Naive thymus-derived CD4-positive, alpha-beta T cell (primary cell): ENCODE data around the gene SAPCD2. TPM values are rescaled to one million over a fixed set of nuclear protein-coding genes. Genes with fewer than 3 reads are reported as not detected.

ENCODE experiments used
- polyA plus RNA-seq, 2 donors: library from polyadenylated mRNA; unstranded; fragments of 300-500 nt; fragmentation: Illumina TruSeq; gene quantifications; one replicate each; pipeline ENCODE4 v1.2.3, GENCODE V29; 2021
- total RNA-seq, 6 experiments: library from RNA in 5 of 6; stranded (reverse) in 5 of 6; gene quantifications; 1 replicate in 5 of 6; 2 replicates in 1 of 6; pipeline ENCODE4 v1.2.3 and lab custom pipeline; 2021 to 2026

SAPCD2 gene
- total and polyA plus RNA-seq, 7 experiments from 2014 or later, result 0.16 to 22.1 (median 0.47) TPM; not detected in 1

Other genes starting within 250 kb of the SAPCD2 start
Only the 30 nearest of the 36 such genes appear.
- gene TRAF2, start 184.0 kb downstream of the SAPCD2 start, total RNA-seq, result 10 to 100 TPM; 14.6 to 72.8 (median 29.6) TPM
- 10 to 100 TPM; 11.9 to 29.1 TPM for gene TRAF2, start 184.0 kb downstream of the SAPCD2 start, polyA plus RNA-seq
- gene FBXW5, start 125.8 kb downstream of the SAPCD2 start, total RNA-seq, result 100 to 1,000 TPM in 1 of 5 experiments, 10 to 100 TPM in 4; 54.3 to 105 (median 94.5) TPM
- 100 to 1,000 TPM in 1 of 2 donors, 10 to 100 TPM in 1; 59.1 to 113 TPM for gene FBXW5, start 125.8 kb downstream of the SAPCD2 start, polyA plus RNA-seq
- 1 to 10 TPM in 3 of 5 experiments, under 1 TPM in 2; 0.77 to 3.6 (median 1.4) TPM for gene C8G, start 125.3 kb downstream of the SAPCD2 start, total RNA-seq
- gene C8G, start 125.3 kb downstream of the SAPCD2 start, polyA plus RNA-seq, result not detected
- 1 to 10 TPM in 4 of 5 experiments, under 1 TPM in 1; 0.89 to 4.9 (median 2.6) TPM for gene LCN12, start 118.3 kb downstream of the SAPCD2 start, total RNA-seq
- gene LCN12, start 118.3 kb downstream of the SAPCD2 start, polyA plus RNA-seq, result not detected
- gene PTGDS, start 93.1 kb downstream of the SAPCD2 start, total RNA-seq, result 10 to 100 TPM in 1 of 5 experiments, 1 to 10 TPM in 3, under 1 TPM in 1; 0.97 to 68.7 (median 4.3) TPM
- gene PTGDS, start 93.1 kb downstream of the SAPCD2 start, polyA plus RNA-seq, result not detected
- gene LCNL1, start 87.6 kb downstream of the SAPCD2 start, total RNA-seq, result 1 to 10 TPM in 1 of 5 experiments, under 1 TPM in 2, not detected in 2; 0.12 to 1.9 (median 0.13) TPM
- gene LCNL1, start 87.6 kb downstream of the SAPCD2 start, polyA plus RNA-seq, result not detected
- 10 to 100 TPM; 54.8 to 78.2 (median 68.0) TPM for gene PAXX, start 78.1 kb downstream of the SAPCD2 start, total RNA-seq
- 10 to 100 TPM; 49.3 to 59.1 TPM for gene PAXX, start 78.1 kb downstream of the SAPCD2 start, polyA plus RNA-seq
- 10 to 100 TPM in 1 of 5 experiments, 1 to 10 TPM in 1, under 1 TPM in 2, not detected in 1; 0.46 to 13.0 (median 1.4) TPM for gene CLIC3, start 74.0 kb downstream of the SAPCD2 start, total RNA-seq
- gene CLIC3, start 74.0 kb downstream of the SAPCD2 start, polyA plus RNA-seq, result under 1 TPM; 0.31 to 0.77 TPM
- 100 to 1,000 TPM in 1 of 5 experiments, 10 to 100 TPM in 4; 18.4 to 112 (median 26.7) TPM for gene ABCA2, start 42.3 kb downstream of the SAPCD2 start, total RNA-seq
- gene ABCA2, start 42.3 kb downstream of the SAPCD2 start, polyA plus RNA-seq, result 1 to 10 TPM; 1.8 to 2.5 TPM
- gene FUT7, start 38.5 kb downstream of the SAPCD2 start, total RNA-seq, result 1 to 10 TPM in 1 of 5 experiments, under 1 TPM in 3, not detected in 1; 0.27 to 4.6 (median 0.50) TPM
- gene FUT7, start 38.5 kb downstream of the SAPCD2 start, polyA plus RNA-seq, result under 1 TPM; 0.06 to 0.25 TPM
- 10 to 100 TPM in 2 of 5 experiments, 1 to 10 TPM in 3; 2.3 to 37.5 (median 7.4) TPM for gene NPDC1, start 24.4 kb downstream of the SAPCD2 start, total RNA-seq
- 1 to 10 TPM in 1 of 2 donors, under 1 TPM in 1; 0.36 to 1.2 TPM for gene NPDC1, start 24.4 kb downstream of the SAPCD2 start, polyA plus RNA-seq
- not detected for gene ENTPD2, start 16.5 kb downstream of the SAPCD2 start, total RNA-seq
- not detected for gene ENTPD2, start 16.5 kb downstream of the SAPCD2 start, polyA plus RNA-seq
- gene UAP1L1, start 7.0 kb upstream of the SAPCD2 start, total RNA-seq, result 10 to 100 TPM; 11.6 to 27.6 (median 15.2) TPM
- 1 to 10 TPM in 1 of 2 donors, under 1 TPM in 1; 0.71 to 1.4 TPM for gene UAP1L1, start 7.0 kb upstream of the SAPCD2 start, polyA plus RNA-seq
- 10 to 100 TPM; 57.3 to 74.2 (median 70.2) TPM for gene MAN1B1, start 16.4 kb upstream of the SAPCD2 start, total RNA-seq
- 10 to 100 TPM; 36.0 to 51.2 TPM for gene MAN1B1, start 16.4 kb upstream of the SAPCD2 start, polyA plus RNA-seq
- gene DPP7, start 44.2 kb upstream of the SAPCD2 start, total RNA-seq, result 100 to 1,000 TPM; 235 to 328 (median 298) TPM
- 100 to 1,000 TPM in 1 of 2 donors, 10 to 100 TPM in 1; 86.9 to 120 TPM for gene DPP7, start 44.2 kb upstream of the SAPCD2 start, polyA plus RNA-seq
- gene GRIN1, start 68.6 kb upstream of the SAPCD2 start, total RNA-seq, result not detected
- not detected for gene GRIN1, start 68.6 kb upstream of the SAPCD2 start, polyA plus RNA-seq
- under 1 TPM in 1 of 5 experiments, not detected in 4; 0.42 TPM for gene LRRC26, start 99.5 kb upstream of the SAPCD2 start, total RNA-seq
- not detected for gene LRRC26, start 99.5 kb upstream of the SAPCD2 start, polyA plus RNA-seq
- not detected for gene TMEM210, start 101.5 kb upstream of the SAPCD2 start, total RNA-seq
- not detected for gene TMEM210, start 101.5 kb upstream of the SAPCD2 start, polyA plus RNA-seq
- 100 to 1,000 TPM in 4 of 5 experiments, 10 to 100 TPM in 1; 77.3 to 147 (median 134) TPM for gene ANAPC2, start 118.0 kb upstream of the SAPCD2 start, total RNA-seq
- gene ANAPC2, start 118.0 kb upstream of the SAPCD2 start, polyA plus RNA-seq, result 1 to 10 TPM; 7.4 to 7.8 TPM
- gene SSNA1, start 118.1 kb upstream of the SAPCD2 start, total RNA-seq, result 10 to 100 TPM; 37.9 to 75.6 (median 46.8) TPM
- gene SSNA1, start 118.1 kb upstream of the SAPCD2 start, polyA plus RNA-seq, result 100 to 1,000 TPM; 106 to 133 TPM
- 10 to 100 TPM in 1 of 5 experiments, 1 to 10 TPM in 4; 7.1 to 13.5 (median 8.5) TPM for gene TPRN, start 130.2 kb upstream of the SAPCD2 start, total RNA-seq
- gene TPRN, start 130.2 kb upstream of the SAPCD2 start, polyA plus RNA-seq, result under 1 TPM; 0.35 to 0.54 TPM
- 10 to 100 TPM; 22.6 to 43.2 (median 34.7) TPM for gene TMEM203, start 135.1 kb upstream of the SAPCD2 start, total RNA-seq
- 100 to 1,000 TPM; 156 to 172 TPM for gene TMEM203, start 135.1 kb upstream of the SAPCD2 start, polyA plus RNA-seq
- 10 to 100 TPM; 32.2 to 42.0 (median 34.0) TPM for gene NDOR1, start 135.1 kb upstream of the SAPCD2 start, total RNA-seq
- gene NDOR1, start 135.1 kb upstream of the SAPCD2 start, polyA plus RNA-seq, result 10 to 100 TPM in 1 of 2 donors, 1 to 10 TPM in 1; 4.5 to 10.3 TPM
- 1 to 10 TPM in 4 of 5 experiments, under 1 TPM in 1; 0.85 to 4.3 (median 1.2) TPM for gene RNF208, start 151.7 kb upstream of the SAPCD2 start, total RNA-seq
- not detected for gene RNF208, start 151.7 kb upstream of the SAPCD2 start, polyA plus RNA-seq
- under 1 TPM in 3 of 5 experiments, not detected in 2; 0.45 to 0.63 (median 0.46) TPM for gene CYSRT1, start 154.6 kb upstream of the SAPCD2 start, total RNA-seq
- under 1 TPM in 1 of 2 donors, not detected in 1; 0.52 TPM for gene CYSRT1, start 154.6 kb upstream of the SAPCD2 start, polyA plus RNA-seq
- under 1 TPM in 1 of 5 experiments, not detected in 4; 0.12 TPM for gene RNF224, start 156.9 kb upstream of the SAPCD2 start, total RNA-seq
- not detected for gene RNF224, start 156.9 kb upstream of the SAPCD2 start, polyA plus RNA-seq
- gene SLC34A3, start 160.3 kb upstream of the SAPCD2 start, total RNA-seq, result under 1 TPM in 2 of 5 experiments, not detected in 3; 0.16 TPM
- not detected for gene SLC34A3, start 160.3 kb upstream of the SAPCD2 start, polyA plus RNA-seq
- 100 to 1,000 TPM in 1 of 5 experiments, 10 to 100 TPM in 4; 44.2 to 260 (median 87.5) TPM for gene TUBB4B, start 170.7 kb upstream of the SAPCD2 start, total RNA-seq
- gene TUBB4B, start 170.7 kb upstream of the SAPCD2 start, polyA plus RNA-seq, result 10 to 100 TPM; 17.5 to 49.9 TPM
- gene STPG3, start 180.7 kb upstream of the SAPCD2 start, total RNA-seq, result not detected
- not detected for gene STPG3, start 180.7 kb upstream of the SAPCD2 start, polyA plus RNA-seq
- 10 to 100 TPM; 33.4 to 64.2 (median 38.9) TPM for gene NELFB, start 184.8 kb upstream of the SAPCD2 start, total RNA-seq
- 10 to 100 TPM; 22.9 to 36.5 TPM for gene NELFB, start 184.8 kb upstream of the SAPCD2 start, polyA plus RNA-seq